ENCODE measurements around the gene NRBP1.

DNA sequence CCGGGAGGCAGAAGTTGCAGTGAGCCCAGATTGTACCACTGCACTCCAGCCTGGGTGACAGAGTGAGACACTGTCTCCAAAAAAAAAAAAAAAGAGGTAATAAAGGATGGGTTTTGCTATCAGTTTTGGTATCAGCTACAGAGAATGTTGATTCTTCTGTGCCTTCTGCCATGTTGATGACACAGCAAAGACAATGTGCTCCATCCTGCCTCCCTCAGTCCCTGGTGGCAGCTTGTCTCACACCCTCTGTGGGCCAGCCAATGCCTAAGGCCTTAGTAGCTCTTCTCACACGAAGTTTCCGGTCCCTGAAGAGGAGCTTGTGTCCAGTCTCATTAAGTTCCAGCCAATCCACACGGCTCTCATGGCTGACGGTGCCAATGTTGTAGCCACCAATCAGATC lies 43.5 kb downstream of the NRBP1 start:
- TF ChIP-seq SUZ12 (IDR thresholded peaks at IDR 0.05; ENCODE audit: extremely low read depth, insufficient read depth, insufficient read length): no peak
- no peak for TF ChIP-seq YY1 (IDR thresholded peaks at IDR 0.05; ENCODE audit: insufficient read depth, insufficient read length)

Data from NT2/D1 (cell line).